HCT116 (cell line): ENCODE data around the gene SPATA20. TPM values are rescaled to one million over a fixed set of nuclear protein-coding genes. Genes with fewer than 3 reads are reported as not detected.

ENCODE experiments used
- ATAC-seq: fragments of 200-7000 bp; cut with Tn5 transposase; 2 replicates; pipeline ENCODE4 v1.9.1; 2020; ENCODE audit warnings: mild to moderate bottlenecking, moderate library complexity
- BruUV-seq: library from RNA; stranded (reverse); fragments of 400-500 nt; replicated peaks from 2 replicates; lab custom pipeline; 2021; lab: Mats Ljungman, UMichigan
- CTCF ChIA-PET: fragments of 300-600 bp; sonication (Branson Sonifier 250); formaldehyde crosslinking; loops from one replicate; lab custom pipeline; 2021; ENCODE audit warnings: antibody characterized with exemption; lab: Charles Lee
- POLR2A ChIA-PET: fragments of 300-600, 350-600 bp; sonication (Branson Sonifier 250); formaldehyde crosslinking; loops from one replicate; lab custom pipeline; 2021; ENCODE audit warnings: antibody characterized with exemption; lab: Charles Lee
- RAD21 ChIA-PET, 2 experiments: fragments of 300-600 bp; sonication (Branson Sonifier 250); formaldehyde crosslinking; loops; one replicate each; lab custom pipeline; 2023; ENCODE audit warnings: low total read pairs in 2 of 2; ENCODE audit not compliant: uncharacterized antibody in 2 of 2, unreplicated experiment in 2 of 2, low non-redundant PET in 1 of 2; lab: Charles Lee
- DNase-seq: peaks from one replicate; pipeline ENCODE4 v3.0.0-alpha.2; 2010; ENCODE audit warnings: low read depth, low spot score
- H2AFZ ChIP-seq: fragments of 200-600 bp; shearing (Covaris generic), sonication (generic); 2 replicates; pipeline ENCODE4 v1.6.1; 2017; ENCODE audit warnings: low read depth, mixed run types, mixed read lengths, antibody characterized with exemption, low read length; ENCODE audit not compliant: poor library complexity, severe bottlenecking
- H3K27ac ChIP-seq: 2 replicates; pipeline ENCODE4 v1.5.1; 2012; ENCODE audit warnings: low read depth, low read length
- H3K27me3 ChIP-seq: fragments of 200-600 bp; sonication (generic); 2 replicates; pipeline ENCODE4 v1.6.1; 2016; ENCODE audit warnings: mixed run types, low read length, mixed read lengths; ENCODE audit not compliant: insufficient read depth
- H3K36me3 ChIP-seq, 2 experiments: fragments of 200-500 bp in 1 of 2; fragments of 200-600 bp in 1 of 2; sonication (Bioruptor generic) in 1 of 2; sonication (generic) in 1 of 2; 2 replicates each; pipeline versions ENCODE4 v1.5.1 to v1.6.1; 2014 to 2016; ENCODE audit warnings: low read length in 2 of 2, inconsistent platforms in 1 of 2, mixed read lengths in 1 of 2, mixed run types in 1 of 2; ENCODE audit not compliant: insufficient read depth in 2 of 2, control insufficient read depth in 1 of 2
- H3K4me1 ChIP-seq, 2 experiments: fragments of 200-600 bp in 1 of 2; sonication (generic) in 1 of 2; 2 replicates each; pipeline versions ENCODE4 v1.5.1 to v1.6.1; 2012 to 2017; ENCODE audit warnings: low read length in 2 of 2, inconsistent platforms in 1 of 2, mild to moderate bottlenecking in 1 of 2, mixed read lengths in 1 of 2, mixed run types in 1 of 2, moderate library complexity in 1 of 2; ENCODE audit not compliant: insufficient read depth in 2 of 2, control insufficient read depth in 1 of 2
- H3K4me2 ChIP-seq: fragments of 200-600 bp; sonication (generic); 2 replicates; pipeline ENCODE4 v1.6.1; 2017; ENCODE audit warnings: mixed run types, low read length, mixed read lengths
- H3K4me3 ChIP-seq, 2 experiments: fragments of 200-600 bp in 1 of 2; sonication (generic) in 1 of 2; replicated peaks in 1 of 2; 2 replicates each; pipeline ENCODE4 v1.5.1; 2011 to 2016; ENCODE audit warnings: low read length in 2 of 2, control low read depth in 1 of 2, low read depth in 1 of 2, mild to moderate bottlenecking in 1 of 2, mixed read lengths in 1 of 2, mixed run types in 1 of 2
- H3K79me2 ChIP-seq: fragments of 200-600 bp; sonication (generic); 2 replicates; pipeline ENCODE4 v1.6.1; 2017; ENCODE audit warnings: mild to moderate bottlenecking, mixed run types, low read length, moderate library complexity, mixed read lengths; ENCODE audit not compliant: insufficient read depth
- H3K9ac ChIP-seq: fragments of 200-600 bp; sonication (generic); 2 replicates; pipeline ENCODE4 v1.6.1; 2016; ENCODE audit warnings: low read length, mixed read lengths
- H3K9me2 ChIP-seq: fragments of 200-600 bp; sonication (generic), shearing (Covaris generic); 2 replicates; pipeline ENCODE4 v1.6.1; 2017; ENCODE audit warnings: mixed run types, mild to moderate bottlenecking, moderate library complexity; ENCODE audit not compliant: insufficient read depth
- H3K9me3 ChIP-seq, 2 experiments: fragments of 200-500 bp in 1 of 2; fragments of 200-600 bp in 1 of 2; sonication (Bioruptor generic) in 1 of 2; sonication (generic) in 1 of 2; 2 replicates each; pipeline ENCODE4 v1.6.1; 2014 to 2017; ENCODE audit warnings: low read length in 2 of 2, mixed read lengths in 2 of 2, inconsistent platforms in 1 of 2, low read depth in 1 of 2, mild to moderate bottlenecking in 1 of 2, mixed run types in 1 of 2, moderate library complexity in 1 of 2; ENCODE audit not compliant: control insufficient read depth in 1 of 2, insufficient read depth in 1 of 2
- H4K20me1 ChIP-seq: fragments of 200-600 bp; sonication (generic), shearing (Covaris generic); 2 replicates; pipeline ENCODE4 v1.6.1; 2017; ENCODE audit warnings: mixed run types, mild to moderate bottlenecking, moderate library complexity; ENCODE audit not compliant: insufficient read depth
- CBX3 ChIP-seq: IDR thresholded peaks from 2 replicates; pipeline ENCODE4 v1.6.1; 2012; ENCODE audit warnings: low read depth
- EGR1 ChIP-seq: IDR thresholded peaks from 2 replicates; pipeline ENCODE4 v1.6.1; 2012; ENCODE audit warnings: low read depth
- ELF1 ChIP-seq: IDR thresholded peaks from 2 replicates; pipeline ENCODE4 v1.6.1; 2012; ENCODE audit warnings: low read depth, borderline replicate concordance
- FOSL1 ChIP-seq: IDR thresholded peaks from 2 replicates; pipeline ENCODE4 v1.6.1; 2012; ENCODE audit warnings: low read depth
- POLR2A ChIP-seq: IDR thresholded peaks from 2 replicates; pipeline ENCODE4 v1.7.0; 2011; ENCODE audit warnings: borderline replicate concordance; ENCODE audit not compliant: insufficient read depth, insufficient read length; ENCODE audit errors: extremely low read depth
- RAD21 ChIP-seq: IDR thresholded peaks from 2 replicates; pipeline ENCODE4 v1.6.1; 2012; ENCODE audit warnings: low read depth, mild to moderate bottlenecking
- intact Hi-C: fragments of 100-400 bp; cut with micrococcal nuclease; formaldehyde crosslinking; loops from 2 replicates; pipeline ENCODE4 v1.10.0; 2022
- total RNA-seq: library from RNA; stranded (reverse); gene quantifications from one replicate; pipeline ENCODE4 v1.2.1, GENCODE V29; 2021; ENCODE audit not compliant: unreplicated experiment
- TF ChIP-seq, protein P1 (sequence below): IDR thresholded peaks from 2 replicates; pipeline ENCODE4 v1.6.1; 2012
- TF ChIP-seq, protein P2 (sequence below): IDR thresholded peaks from 2 replicates; pipeline ENCODE4 v1.6.1; 2011; ENCODE audit warnings: mild to moderate bottlenecking, low read length, moderate library complexity; ENCODE audit not compliant: insufficient replicate concordance; ENCODE audit errors: extremely low read depth
- TF ChIP-seq, protein P3 (sequence below): IDR thresholded peaks from 2 replicates; pipeline ENCODE4 v1.6.1; 2012; ENCODE audit warnings: low read depth
- TF ChIP-seq, protein P4 (sequence below): IDR thresholded peaks from 2 replicates; pipeline ENCODE4 v1.6.1; 2012

Gene SPATA20
- total RNA-seq, 1 experiment from 2014 or later = 57.5 TPM

DNA sequence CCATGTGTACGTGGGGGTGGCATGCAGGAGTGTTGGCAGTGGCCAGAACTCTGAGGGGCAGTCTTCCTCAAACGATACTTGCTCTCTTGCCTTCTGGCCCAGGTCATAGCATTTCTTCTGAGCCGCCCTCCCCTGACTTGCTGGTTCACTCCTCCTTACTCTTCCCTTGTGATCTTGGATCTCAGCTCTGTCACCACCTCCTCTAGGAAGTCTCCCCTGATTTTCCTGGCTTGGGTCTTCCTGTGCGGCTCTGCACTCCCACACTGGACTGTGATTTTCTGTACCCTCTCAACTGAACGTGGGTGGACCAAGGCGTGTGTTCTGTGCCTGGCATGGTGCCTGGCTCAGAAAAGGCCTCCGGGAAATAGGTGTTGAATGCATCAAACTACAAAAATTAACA is 11.6 kb upstream of the SPATA20 start:
- Histone ChIP-seq H3K4me1 (peaks cover 50 to 61% of the 10 kb centered on the region in 2 experiments), H2AFZ (no peak overlapping the region), H4K20me1 (no peaks in the 10 kb centered on the region), H3K27ac (peak overlapping the region; percentile 73; the same call in 1 of the 2 replicates), H3K4me2 (peak overlapping the region; percentile 99), H3K9me2 (no peaks in the 10 kb centered on the region), H3K9ac (no peak overlapping the region), H3K4me3 (no peak overlapping the region), H3K9me3 (no peaks in the 10 kb centered on the region), H3K27me3 (no peaks in the 10 kb centered on the region), H3K79me2 (no peaks in the 10 kb centered on the region; the same call in 1 of the 2 replicates), H3K36me3 (no peaks in the 10 kb centered on the region; a peak in 1 of 4 replicates)
- TF ChIP-seq ELF1 = no peak
- TF ChIP-seq, protein P1, sequence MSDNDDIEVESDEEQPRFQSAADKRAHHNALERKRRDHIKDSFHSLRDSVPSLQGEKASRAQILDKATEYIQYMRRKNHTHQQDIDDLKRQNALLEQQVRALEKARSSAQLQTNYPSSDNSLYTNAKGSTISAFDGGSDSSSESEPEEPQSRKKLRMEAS = no peak
- no peak for TF ChIP-seq CBX3
- TF ChIP-seq RAD21 = no peak
- no peak for TF ChIP-seq POLR2A
- ATAC-seq (no peak), DNase-seq (no peak)
- RAD21 ChIA-PET = no interaction called here
- POLR2A ChIA-PET = no interaction called here
- CTCF ChIA-PET = no interaction called here
- no TSS peak for BruUV-seq
- intact Hi-C loops = loop anchor here (2.0 kb wide), 1 partner anchor 53 kb away; no protein-coding TSS in a partner anchor

DNA sequence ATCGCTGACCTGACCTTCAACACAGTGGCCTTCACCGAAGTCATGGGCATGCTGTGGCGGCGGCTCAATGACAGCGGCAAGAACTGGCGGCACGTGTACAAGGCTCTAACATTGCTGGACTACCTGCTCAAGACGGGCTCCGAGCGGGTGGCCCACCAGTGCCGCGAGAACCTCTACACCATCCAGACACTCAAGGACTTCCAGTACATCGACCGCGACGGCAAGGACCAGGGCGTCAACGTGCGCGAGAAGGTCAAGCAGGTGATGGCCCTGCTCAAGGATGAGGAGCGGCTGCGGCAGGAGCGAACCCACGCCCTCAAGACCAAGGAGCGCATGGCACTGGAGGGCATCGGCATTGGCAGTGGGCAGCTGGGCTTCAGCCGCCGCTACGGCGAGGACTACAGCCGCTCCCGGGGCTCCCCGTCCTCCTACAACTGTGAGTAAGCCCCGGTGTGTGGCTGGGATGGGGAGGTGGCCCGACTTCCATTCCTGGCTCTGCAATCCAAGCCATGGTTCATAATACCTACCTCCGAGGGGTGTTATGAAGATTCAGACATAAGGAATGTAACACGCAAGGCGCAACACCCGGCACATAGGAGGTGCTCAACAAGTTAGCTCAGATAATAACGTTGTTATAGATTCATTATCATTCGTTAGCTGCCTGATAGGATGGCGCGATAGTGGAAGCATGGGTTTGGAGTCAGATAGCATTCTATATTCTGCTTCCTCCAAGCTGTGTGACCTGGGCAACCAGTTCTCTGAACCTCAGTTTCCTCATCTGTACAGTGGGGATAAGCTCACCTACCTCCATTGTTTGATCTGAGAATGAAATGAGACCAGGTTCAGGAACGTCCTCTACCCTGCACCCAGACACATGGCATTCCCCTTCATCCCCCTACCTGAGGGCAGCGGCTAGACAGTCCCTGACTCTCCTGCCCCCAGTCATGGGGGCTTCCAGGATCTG is 10.0 kb upstream of the SPATA20 start:
- Histone ChIP-seq H3K9ac (no peak overlapping the region), H3K79me2 (no peaks in the 10 kb centered on the region; the same call in 1 of the 2 replicates), H4K20me1 (no peaks in the 10 kb centered on the region), H3K36me3 (no peaks in the 10 kb centered on the region; a peak in 1 of 4 replicates), H3K9me2 (no peaks in the 10 kb centered on the region), H3K4me1 (peaks cover 52 to 66% of the 10 kb centered on the region in 2 experiments), H3K4me3 (no peak overlapping the region), H2AFZ (no peak overlapping the region), H3K9me3 (no peaks in the 10 kb centered on the region), H3K27me3 (no peaks in the 10 kb centered on the region), H3K4me2 (no peak overlapping the region), H3K27ac (no peak overlapping the region)
- no peak for ATAC-seq
- ChIA-PET RAD21 (interaction anchor here in 1 of 2 experiments (0.5 kb wide), 1 partner anchor 158 kb away, joined by 3 read pairs; no protein-coding TSS in a partner anchor), CTCF (no interaction called here), POLR2A (interaction anchor here (0.6 kb wide), 1 partner anchor 33 kb away, joined by 3 read pairs; no protein-coding TSS in a partner anchor)
- intact Hi-C loops = no loop called here
- BruUV-seq = no TSS peak
- DNase-seq = no peak
- TF ChIP-seq EGR1 = no peak
- TF ChIP-seq FOSL1 = no peak
- TF ChIP-seq, protein P2, sequence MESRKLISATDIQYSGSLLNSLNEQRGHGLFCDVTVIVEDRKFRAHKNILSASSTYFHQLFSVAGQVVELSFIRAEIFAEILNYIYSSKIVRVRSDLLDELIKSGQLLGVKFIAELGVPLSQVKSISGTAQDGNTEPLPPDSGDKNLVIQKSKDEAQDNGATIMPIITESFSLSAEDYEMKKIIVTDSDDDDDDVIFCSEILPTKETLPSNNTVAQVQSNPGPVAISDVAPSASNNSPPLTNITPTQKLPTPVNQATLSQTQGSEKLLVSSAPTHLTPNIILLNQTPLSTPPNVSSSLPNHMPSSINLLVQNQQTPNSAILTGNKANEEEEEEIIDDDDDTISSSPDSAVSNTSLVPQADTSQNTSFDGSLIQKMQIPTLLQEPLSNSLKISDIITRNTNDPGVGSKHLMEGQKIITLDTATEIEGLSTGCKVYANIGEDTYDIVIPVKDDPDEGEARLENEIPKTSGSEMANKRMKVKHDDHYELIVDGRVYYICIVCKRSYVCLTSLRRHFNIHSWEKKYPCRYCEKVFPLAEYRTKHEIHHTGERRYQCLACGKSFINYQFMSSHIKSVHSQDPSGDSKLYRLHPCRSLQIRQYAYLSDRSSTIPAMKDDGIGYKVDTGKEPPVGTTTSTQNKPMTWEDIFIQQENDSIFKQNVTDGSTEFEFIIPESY = no peak
- no peak for TF ChIP-seq POLR2A
- TF ChIP-seq, protein P3, sequence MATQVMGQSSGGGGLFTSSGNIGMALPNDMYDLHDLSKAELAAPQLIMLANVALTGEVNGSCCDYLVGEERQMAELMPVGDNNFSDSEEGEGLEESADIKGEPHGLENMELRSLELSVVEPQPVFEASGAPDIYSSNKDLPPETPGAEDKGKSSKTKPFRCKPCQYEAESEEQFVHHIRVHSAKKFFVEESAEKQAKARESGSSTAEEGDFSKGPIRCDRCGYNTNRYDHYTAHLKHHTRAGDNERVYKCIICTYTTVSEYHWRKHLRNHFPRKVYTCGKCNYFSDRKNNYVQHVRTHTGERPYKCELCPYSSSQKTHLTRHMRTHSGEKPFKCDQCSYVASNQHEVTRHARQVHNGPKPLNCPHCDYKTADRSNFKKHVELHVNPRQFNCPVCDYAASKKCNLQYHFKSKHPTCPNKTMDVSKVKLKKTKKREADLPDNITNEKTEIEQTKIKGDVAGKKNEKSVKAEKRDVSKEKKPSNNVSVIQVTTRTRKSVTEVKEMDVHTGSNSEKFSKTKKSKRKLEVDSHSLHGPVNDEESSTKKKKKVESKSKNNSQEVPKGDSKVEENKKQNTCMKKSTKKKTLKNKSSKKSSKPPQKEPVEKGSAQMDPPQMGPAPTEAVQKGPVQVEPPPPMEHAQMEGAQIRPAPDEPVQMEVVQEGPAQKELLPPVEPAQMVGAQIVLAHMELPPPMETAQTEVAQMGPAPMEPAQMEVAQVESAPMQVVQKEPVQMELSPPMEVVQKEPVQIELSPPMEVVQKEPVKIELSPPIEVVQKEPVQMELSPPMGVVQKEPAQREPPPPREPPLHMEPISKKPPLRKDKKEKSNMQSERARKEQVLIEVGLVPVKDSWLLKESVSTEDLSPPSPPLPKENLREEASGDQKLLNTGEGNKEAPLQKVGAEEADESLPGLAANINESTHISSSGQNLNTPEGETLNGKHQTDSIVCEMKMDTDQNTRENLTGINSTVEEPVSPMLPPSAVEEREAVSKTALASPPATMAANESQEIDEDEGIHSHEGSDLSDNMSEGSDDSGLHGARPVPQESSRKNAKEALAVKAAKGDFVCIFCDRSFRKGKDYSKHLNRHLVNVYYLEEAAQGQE = no peak
- TF ChIP-seq, protein P4, sequence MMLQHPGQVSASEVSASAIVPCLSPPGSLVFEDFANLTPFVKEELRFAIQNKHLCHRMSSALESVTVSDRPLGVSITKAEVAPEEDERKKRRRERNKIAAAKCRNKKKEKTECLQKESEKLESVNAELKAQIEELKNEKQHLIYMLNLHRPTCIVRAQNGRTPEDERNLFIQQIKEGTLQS = no peak
